H1 (cell line): ENCODE results near the gene HAND1.

Experiments
- BACH1 ChIP-seq: IDR thresholded peaks from 2 replicates; pipeline ENCODE4 v1.6.1; 2012; ENCODE audit warnings: low read length, improper control_type of control experiment
- BCL11A ChIP-seq, 2 experiments: IDR thresholded peaks; one replicate each; pipeline ENCODE4 v1.6.1; 2011; ENCODE audit warnings: low read depth in 2 of 2, low read length in 2 of 2, mild to moderate bottlenecking in 2 of 2
- CBX5 ChIP-seq: fragments of 300-800, 300-1000 bp; sonication (generic); IDR thresholded peaks from 2 replicates; pipeline ENCODE4 v1.7.1; 2016; ENCODE audit warnings: antibody characterized with exemption, low read length, low read depth
- EP300 ChIP-seq, 2 experiments: IDR thresholded peaks; 1 replicate in 1 of 2; 2 replicates in 1 of 2; pipeline ENCODE4 v1.6.1; 2011 to 2012; ENCODE audit warnings: low read depth in 2 of 2, low read length in 2 of 2, mild to moderate bottlenecking in 2 of 2, borderline replicate concordance in 1 of 2, inconsistent platforms in 1 of 2, moderate library complexity in 1 of 2
- EZH2 ChIP-seq: fragments of 200-600 bp; sonication (generic); IDR thresholded peaks from 2 replicates; pipeline ENCODE4 v1.7.1; 2012; ENCODE audit warnings: low read depth, mild to moderate bottlenecking, moderate library complexity, low read length, inconsistent platforms; ENCODE audit not compliant: severe bottlenecking
- MAFK ChIP-seq: IDR thresholded peaks from 2 replicates; pipeline ENCODE4 v1.6.1; 2012; ENCODE audit warnings: low read depth, mild to moderate bottlenecking, improper control_type of control experiment, low read length
- POLR2A ChIP-seq, 2 experiments: IDR thresholded peaks; 1 replicate in 1 of 2; 2 replicates in 1 of 2; pipeline ENCODE4 v1.6.1; 2011; ENCODE audit warnings: low read depth in 2 of 2, low read length in 2 of 2, mild to moderate bottlenecking in 2 of 2; ENCODE audit errors: control extremely low read depth in 1 of 2
- RNF2 ChIP-seq: fragments of 200-900, 300-1000 bp; sonication (generic); IDR thresholded peaks from 2 replicates; pipeline ENCODE4 v1.7.1; 2016; ENCODE audit warnings: borderline replicate concordance, low read depth, mild to moderate bottlenecking, antibody characterized with exemption, low read length; ENCODE audit not compliant: poor library complexity, severe bottlenecking; ENCODE audit errors: missing control alignments
- SP1 ChIP-seq: IDR thresholded peaks from 2 replicates; pipeline ENCODE4 v1.6.1; 2011; ENCODE audit warnings: low read depth, low read length
- TF ChIP-seq, protein P1 (sequence below), 3 experiments: IDR thresholded peaks; 1 replicate in 2 of 3; 2 replicates in 1 of 3; pipeline versions ENCODE4 v1.5.1 to v1.6.1; 2011; ENCODE audit warnings: low read length in 3 of 3, mild to moderate bottlenecking in 3 of 3, inconsistent platforms in 2 of 3, low read depth in 1 of 3, moderate library complexity in 1 of 3; ENCODE audit not compliant: insufficient read depth in 1 of 3; ENCODE audit errors: control extremely low read depth in 1 of 3
- TF ChIP-seq, protein P2 (sequence below): IDR thresholded peaks from 2 replicates; pipeline ENCODE4 v1.6.1; 2011; ENCODE audit warnings: low read length, improper control_type of control experiment

DNA sequence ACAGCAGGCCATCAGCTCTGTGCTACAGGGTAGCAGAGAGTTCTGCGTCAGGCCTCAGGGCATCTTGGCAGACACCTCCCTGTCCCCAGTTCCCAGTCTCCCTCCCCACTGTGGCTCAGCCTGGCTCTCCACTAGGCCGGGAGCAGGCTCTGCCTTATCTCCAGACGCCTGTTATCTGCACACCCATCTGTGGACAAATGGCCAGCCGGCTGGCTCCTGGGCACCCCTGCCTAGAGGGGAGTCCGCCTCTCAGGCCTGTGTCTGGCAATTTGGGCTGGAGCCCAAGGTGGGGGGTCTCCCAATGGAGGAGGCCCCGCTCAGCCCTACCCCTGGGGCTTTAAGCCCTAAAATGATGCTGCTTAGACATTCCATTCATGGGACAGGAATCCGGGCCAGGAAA is 39.2 kb upstream of the HAND1 start:
- TF ChIP-seq, protein P1, sequence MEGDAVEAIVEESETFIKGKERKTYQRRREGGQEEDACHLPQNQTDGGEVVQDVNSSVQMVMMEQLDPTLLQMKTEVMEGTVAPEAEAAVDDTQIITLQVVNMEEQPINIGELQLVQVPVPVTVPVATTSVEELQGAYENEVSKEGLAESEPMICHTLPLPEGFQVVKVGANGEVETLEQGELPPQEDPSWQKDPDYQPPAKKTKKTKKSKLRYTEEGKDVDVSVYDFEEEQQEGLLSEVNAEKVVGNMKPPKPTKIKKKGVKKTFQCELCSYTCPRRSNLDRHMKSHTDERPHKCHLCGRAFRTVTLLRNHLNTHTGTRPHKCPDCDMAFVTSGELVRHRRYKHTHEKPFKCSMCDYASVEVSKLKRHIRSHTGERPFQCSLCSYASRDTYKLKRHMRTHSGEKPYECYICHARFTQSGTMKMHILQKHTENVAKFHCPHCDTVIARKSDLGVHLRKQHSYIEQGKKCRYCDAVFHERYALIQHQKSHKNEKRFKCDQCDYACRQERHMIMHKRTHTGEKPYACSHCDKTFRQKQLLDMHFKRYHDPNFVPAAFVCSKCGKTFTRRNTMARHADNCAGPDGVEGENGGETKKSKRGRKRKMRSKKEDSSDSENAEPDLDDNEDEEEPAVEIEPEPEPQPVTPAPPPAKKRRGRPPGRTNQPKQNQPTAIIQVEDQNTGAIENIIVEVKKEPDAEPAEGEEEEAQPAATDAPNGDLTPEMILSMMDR (IDR thresholded peaks at IDR 0.05; ENCODE audit: control extremely low read depth in 1 of 3, insufficient read depth in 1 of 3, low read depth in 1 of 3, low read length in 3 of 3), result no peak
- TF ChIP-seq BACH1, result no peak
- no peak for TF ChIP-seq MAFK
- no peak for TF ChIP-seq EP300 (IDR thresholded peaks at IDR 0.05; ENCODE audit: borderline replicate concordance in 1 of 2, low read depth in 2 of 2, low read length in 2 of 2)
- TF ChIP-seq, protein P2, sequence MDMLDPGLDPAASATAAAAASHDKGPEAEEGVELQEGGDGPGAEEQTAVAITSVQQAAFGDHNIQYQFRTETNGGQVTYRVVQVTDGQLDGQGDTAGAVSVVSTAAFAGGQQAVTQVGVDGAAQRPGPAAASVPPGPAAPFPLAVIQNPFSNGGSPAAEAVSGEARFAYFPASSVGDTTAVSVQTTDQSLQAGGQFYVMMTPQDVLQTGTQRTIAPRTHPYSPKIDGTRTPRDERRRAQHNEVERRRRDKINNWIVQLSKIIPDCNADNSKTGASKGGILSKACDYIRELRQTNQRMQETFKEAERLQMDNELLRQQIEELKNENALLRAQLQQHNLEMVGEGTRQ, result no peak
- no peak for TF ChIP-seq BCL11A (IDR thresholded peaks at IDR 0.05; ENCODE audit: low read depth in 2 of 2, low read length in 2 of 2)
- TF ChIP-seq EZH2, result no peak
- TF ChIP-seq RNF2, result no peak
- no peak for TF ChIP-seq SP1
- TF ChIP-seq CBX5, result no peak
- no peak for TF ChIP-seq POLR2A (IDR thresholded peaks at IDR 0.05; ENCODE audit: control extremely low read depth in 1 of 2, low read depth in 2 of 2, low read length in 2 of 2)
